ENCODE measurements around the gene CETN1.

CETN1 gene

DNA sequence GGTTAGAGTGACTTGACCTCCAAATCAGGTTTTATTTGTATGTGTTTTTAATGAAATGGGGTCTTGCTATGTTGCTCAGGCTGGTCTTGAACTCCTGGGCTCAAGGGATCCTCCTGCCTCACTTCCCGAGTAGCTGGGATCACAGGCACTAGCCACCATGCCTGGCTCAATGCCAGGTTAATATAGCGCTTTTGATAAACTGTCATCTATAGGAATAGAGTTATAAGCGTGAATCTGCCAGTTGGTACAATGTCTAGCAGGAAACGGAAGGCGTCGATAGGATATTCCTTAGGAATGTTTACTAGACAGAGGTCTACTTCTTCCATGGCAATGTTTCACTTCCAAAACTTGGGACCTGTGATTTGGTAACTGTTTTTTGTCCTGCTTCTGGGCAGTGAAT is 42.1 kb downstream of the CETN1 start:
- H3K27ac ChIP-seq (replicated peaks): no peak overlapping the region
- no peak for TF ChIP-seq CTCF (IDR thresholded peaks at IDR 0.05; ENCODE audit: insufficient read depth, low read length)
- peaks cover 7% of the 10 kb centered on the region for H3K27me3 ChIP-seq (ENCODE audit: insufficient read depth, poor library complexity, severe bottlenecking)
- no peak for DNase-seq (ENCODE audit: low read depth in 1 of 2, low spot score in 1 of 2)
- no peak overlapping the region for H3K4me3 ChIP-seq (replicated peaks; ENCODE audit: insufficient read depth, low read length)

GRCh38 chr18:623761-624620 is 43.8 kb downstream of the CETN1 start:
- peak; percentile 45 to 81 for DNase-seq (ENCODE audit: low read depth in 1 of 2, low spot score in 1 of 2)
- Histone ChIP-seq H3K27ac (replicated peaks) (no peak overlapping the region), H3K27me3 (ENCODE audit: insufficient read depth, poor library complexity, severe bottlenecking) (peaks cover 7% of the 10 kb centered on the region), H3K4me3 (replicated peaks; ENCODE audit: insufficient read depth, low read length) (no peak overlapping the region)
- TF ChIP-seq POLR2AphosphoS5 (IDR thresholded peaks at IDR 0.05; ENCODE audit: low read depth) (no peak), CTCF (IDR thresholded peaks at IDR 0.05; ENCODE audit: insufficient read depth, low read length) (peak; percentile 72)

DNA sequence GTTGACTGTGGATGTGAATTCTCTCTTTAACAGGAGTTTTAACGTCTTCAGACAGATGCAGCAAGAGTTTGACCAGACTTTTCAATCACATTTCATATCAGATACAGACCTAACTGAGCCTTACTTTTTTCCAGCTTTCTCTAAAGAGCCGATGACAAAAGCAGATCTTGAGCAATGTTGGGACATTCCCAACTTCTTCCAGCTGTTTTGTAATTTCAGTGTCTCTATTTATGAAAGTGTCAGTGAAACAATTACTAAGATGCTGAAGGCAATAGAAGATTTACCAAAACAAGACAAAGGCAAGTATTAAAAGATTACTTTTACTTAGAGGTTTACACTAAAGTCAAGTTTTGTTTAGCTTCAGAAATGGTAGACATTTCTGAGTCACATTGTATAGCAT is 47.1 kb downstream of the CETN1 start:
- H3K4me3 ChIP-seq (replicated peaks; ENCODE audit: insufficient read depth, low read length): no peak overlapping the region
- no peak for TF ChIP-seq POLR2AphosphoS5 (IDR thresholded peaks at IDR 0.05; ENCODE audit: low read depth)
- TF ChIP-seq REST (IDR thresholded peaks at IDR 0.05; ENCODE audit: insufficient replicate concordance, low read depth): no peak
- TF ChIP-seq SPI1 (IDR thresholded peaks at IDR 0.05; ENCODE audit: borderline replicate concordance, low read depth): no peak
- TF ChIP-seq CTCF (IDR thresholded peaks at IDR 0.05; ENCODE audit: insufficient read depth, low read length): no peak
- TF ChIP-seq GABPA (IDR thresholded peaks at IDR 0.05; ENCODE audit: low read depth): no peak
- H3K27ac ChIP-seq (replicated peaks): no peak overlapping the region
- peaks cover 1% of the 10 kb centered on the region for H3K27me3 ChIP-seq (ENCODE audit: insufficient read depth, poor library complexity, severe bottlenecking)
- no peak for DNase-seq (ENCODE audit: low read depth in 1 of 2, low spot score in 1 of 2)

- Histone ChIP-seq H3K27ac (replicated peaks) (no peak overlapping the region), H3K4me3 (replicated peaks; ENCODE audit: insufficient read depth, low read length) (no peak overlapping the region), H3K27me3 (ENCODE audit: insufficient read depth, poor library complexity, severe bottlenecking) (no peaks in the 10 kb centered on the region)
- TF ChIP-seq POLR2AphosphoS5 (IDR thresholded peaks at IDR 0.05; ENCODE audit: low read depth) (no peak), CTCF (IDR thresholded peaks at IDR 0.05; ENCODE audit: insufficient read depth, low read length) (peak; percentile 20), GABPA (IDR thresholded peaks at IDR 0.05; ENCODE audit: low read depth) (no peak), SPI1 (IDR thresholded peaks at IDR 0.05; ENCODE audit: borderline replicate concordance, low read depth) (no peak), REST (IDR thresholded peaks at IDR 0.05; ENCODE audit: insufficient replicate concordance, low read depth) (no peak)
- DNase-seq (ENCODE audit: low read depth in 1 of 2, low spot score in 1 of 2): no peak
Observed at GRCh38 chr18:629269-630150, 49.3 kb downstream of the CETN1 start.
